ENCODE results near the gene SLC16A2. TPM values are rescaled to one million over a fixed set of nuclear protein-coding genes. Genes with fewer than 3 reads are reported as not detected.

SLC16A2 gene
- total RNA-seq, 4 donors from 2014 or later: 0.99 to 6.7 (median 2.9) TPM

DNA sequence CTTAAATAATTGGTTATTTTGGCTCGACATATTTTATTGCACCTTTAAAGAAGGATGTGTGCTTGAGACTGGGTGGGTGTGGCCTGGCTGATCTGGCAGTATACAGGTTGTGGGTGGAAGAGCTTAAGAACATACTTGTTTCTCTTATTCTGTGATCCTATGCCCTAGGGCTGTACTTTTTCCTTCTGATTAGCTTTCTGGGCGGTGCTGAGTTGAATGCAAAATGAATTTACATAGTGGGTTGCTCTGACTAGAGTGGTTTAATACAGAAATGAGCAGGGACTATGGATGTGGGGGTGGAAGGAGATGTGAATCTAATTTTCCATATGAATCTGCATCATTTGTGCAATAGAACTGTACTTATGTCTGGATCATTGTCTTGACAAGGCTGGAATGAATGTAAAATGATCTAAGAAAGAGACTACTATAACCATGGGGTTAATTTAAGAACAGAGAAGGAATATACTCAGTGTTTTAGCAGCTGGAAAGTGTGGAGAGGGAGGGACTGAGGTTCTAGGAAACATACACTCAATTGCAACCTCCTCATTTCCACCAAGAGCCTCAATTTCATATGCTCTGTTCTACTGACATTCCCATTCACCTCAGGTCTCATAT is 119.4 kb downstream of the SLC16A2 start:
- Histone ChIP-seq H3K4me1 (peaks cover 0 to 17% (median 0%) of the 10 kb centered on the region in 3 donors), H3K27me3 (no peaks in the 10 kb centered on the region), H3K27ac (no peak overlapping the region), H3K36me3 (no peaks in the 10 kb centered on the region), H3K9me3 (no peaks in the 10 kb centered on the region), H3K4me3 (no peak overlapping the region)
- DNase-seq: no peak
- 25 to 50% methylated on average over 1 to 2 of the region's 2 CpGs for WGBS, 2 donors
- intact Hi-C loops (cut with DNase I): no loop called here
- TF ChIP-seq, protein P1, sequence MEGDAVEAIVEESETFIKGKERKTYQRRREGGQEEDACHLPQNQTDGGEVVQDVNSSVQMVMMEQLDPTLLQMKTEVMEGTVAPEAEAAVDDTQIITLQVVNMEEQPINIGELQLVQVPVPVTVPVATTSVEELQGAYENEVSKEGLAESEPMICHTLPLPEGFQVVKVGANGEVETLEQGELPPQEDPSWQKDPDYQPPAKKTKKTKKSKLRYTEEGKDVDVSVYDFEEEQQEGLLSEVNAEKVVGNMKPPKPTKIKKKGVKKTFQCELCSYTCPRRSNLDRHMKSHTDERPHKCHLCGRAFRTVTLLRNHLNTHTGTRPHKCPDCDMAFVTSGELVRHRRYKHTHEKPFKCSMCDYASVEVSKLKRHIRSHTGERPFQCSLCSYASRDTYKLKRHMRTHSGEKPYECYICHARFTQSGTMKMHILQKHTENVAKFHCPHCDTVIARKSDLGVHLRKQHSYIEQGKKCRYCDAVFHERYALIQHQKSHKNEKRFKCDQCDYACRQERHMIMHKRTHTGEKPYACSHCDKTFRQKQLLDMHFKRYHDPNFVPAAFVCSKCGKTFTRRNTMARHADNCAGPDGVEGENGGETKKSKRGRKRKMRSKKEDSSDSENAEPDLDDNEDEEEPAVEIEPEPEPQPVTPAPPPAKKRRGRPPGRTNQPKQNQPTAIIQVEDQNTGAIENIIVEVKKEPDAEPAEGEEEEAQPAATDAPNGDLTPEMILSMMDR (IDR thresholded peaks at IDR 0.05): no peak
- no peak for TF ChIP-seq POLR2A (IDR thresholded peaks at IDR 0.05)

DNA sequence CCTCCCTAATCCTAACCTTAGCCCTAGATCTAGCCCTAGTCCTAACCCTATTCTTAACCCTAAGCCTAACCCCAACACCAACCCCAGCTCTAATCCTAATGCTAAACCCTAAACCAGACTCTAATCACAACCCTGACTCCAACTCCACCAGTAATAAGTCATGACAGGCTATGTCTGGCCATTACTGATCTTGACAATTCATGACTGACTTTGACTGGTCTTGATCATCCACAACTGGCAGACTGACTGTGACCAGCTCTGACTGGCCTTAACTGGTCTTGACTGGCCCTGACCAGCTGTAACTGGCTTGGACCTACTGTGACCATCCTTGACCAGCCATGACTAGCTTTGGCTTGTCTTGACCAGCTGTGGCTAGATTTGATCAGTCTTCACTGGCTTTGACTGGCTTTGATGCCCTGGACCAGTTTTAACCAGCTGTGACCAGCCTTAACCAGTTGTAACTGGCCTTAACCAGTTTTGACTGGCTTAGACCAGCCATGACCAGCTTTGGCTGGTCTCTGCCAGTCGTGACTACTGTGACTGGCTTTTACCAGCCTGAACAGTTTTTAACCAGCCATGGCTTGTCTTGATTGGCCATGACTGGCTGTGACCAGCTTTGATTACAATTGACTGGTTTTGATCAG is 124.7 kb downstream of the SLC16A2 start:
- no peak for DNase-seq
- Histone ChIP-seq H3K36me3 (no peaks in the 10 kb centered on the region), H3K27me3 (no peaks in the 10 kb centered on the region), H3K4me1 (no peaks in the 10 kb centered on the region), H3K4me3 (no peak overlapping the region), H3K9me3 (no peaks in the 10 kb centered on the region), H3K27ac (no peak overlapping the region)
- whole genome bisulfite sequencing, 2 donors: no CpG with 5 or more reads among the region's 1 CpG
- TF ChIP-seq, protein P1 (IDR thresholded peaks at IDR 0.05): no peak
- no peak for TF ChIP-seq POLR2A (IDR thresholded peaks at IDR 0.05)
- intact Hi-C loops (cut with DNase I): no loop called here

DNA sequence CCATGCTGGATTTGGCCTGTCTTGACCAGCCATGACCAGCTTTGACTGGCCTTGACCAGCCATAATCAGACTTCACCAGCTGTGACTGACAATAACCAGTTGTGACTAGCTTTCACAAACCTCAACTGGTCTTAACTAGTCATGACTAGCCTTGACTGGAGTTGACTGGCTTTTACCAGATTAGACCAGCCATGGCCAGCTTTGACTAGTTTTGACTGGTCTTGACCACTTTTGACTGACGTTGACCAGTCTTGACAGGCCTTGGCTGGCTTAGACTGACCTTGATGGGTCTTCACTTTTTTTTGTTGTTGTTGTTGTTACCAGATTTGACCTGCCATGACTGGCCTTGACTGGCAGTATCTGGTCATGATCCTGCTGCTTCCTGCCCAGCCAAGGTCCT is 125.7 kb downstream of the SLC16A2 start:
- H3K36me3 ChIP-seq: no peaks in the 10 kb centered on the region
- no peak overlapping the region for H3K4me3 ChIP-seq
- H3K9me3 ChIP-seq: no peaks in the 10 kb centered on the region
- 69 to 83% methylated on average over 1 of the region's 1 CpG for WGBS, 2 donors
- TF ChIP-seq, protein P1 (IDR thresholded peaks at IDR 0.05): no peak
- TF ChIP-seq POLR2A (IDR thresholded peaks at IDR 0.05): no peak
- no peak for DNase-seq
- H3K4me1 ChIP-seq: no peaks in the 10 kb centered on the region
- H3K27ac ChIP-seq: no peak overlapping the region
- intact Hi-C loops (cut with DNase I): no loop called here
- H3K27me3 ChIP-seq: no peaks in the 10 kb centered on the region

DNA sequence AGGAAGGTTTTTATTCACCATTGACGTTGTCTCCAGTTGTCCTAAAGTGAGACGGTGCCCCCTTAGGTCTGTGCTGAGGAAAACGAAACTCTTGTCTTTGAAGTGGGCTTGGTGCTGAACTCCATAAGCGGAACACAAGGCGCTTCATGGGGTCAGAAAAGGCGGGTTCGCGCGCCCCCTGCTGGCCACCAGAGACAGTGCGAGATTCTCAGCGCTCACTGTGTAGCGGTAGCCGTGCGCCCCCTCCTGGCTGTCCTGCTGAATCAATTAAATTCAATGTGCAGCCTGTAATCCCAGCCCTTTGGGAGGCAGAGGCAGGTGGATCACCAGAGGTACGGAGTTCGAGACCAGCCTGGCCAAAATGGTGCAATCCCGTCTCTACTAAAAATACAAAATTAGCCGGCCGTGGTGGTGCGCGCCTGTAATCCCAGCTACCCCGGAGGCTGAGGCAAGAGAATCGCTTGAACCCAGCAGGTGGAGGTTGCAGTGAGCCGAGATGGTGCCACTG is 129.1 kb downstream of the SLC16A2 start:
- DNase-seq: peak; percentile 18
- Histone ChIP-seq H3K36me3 (no peaks in the 10 kb centered on the region), H3K4me1 (no peaks in the 10 kb centered on the region), H3K27me3 (no peaks in the 10 kb centered on the region), H3K27ac (no peak overlapping the region), H3K4me3 (peak overlapping the region in 1 of 4 donors; percentile 36), H3K9me3 (no peaks in the 10 kb centered on the region)
- WGBS, 2 donors: 40% methylated on average over 12 of the region's 24 CpGs; no CpG with 5 or more reads in 1 of the 2 donors
- intact Hi-C loops (cut with DNase I): loop anchor here (10.0 kb wide), 1 partner anchor 166 kb away; no protein-coding TSS in a partner anchor
- TF ChIP-seq, protein P1 (IDR thresholded peaks at IDR 0.05): peak; percentile 90 to 99 (median 96)
- TF ChIP-seq POLR2A (IDR thresholded peaks at IDR 0.05): no peak

DNA sequence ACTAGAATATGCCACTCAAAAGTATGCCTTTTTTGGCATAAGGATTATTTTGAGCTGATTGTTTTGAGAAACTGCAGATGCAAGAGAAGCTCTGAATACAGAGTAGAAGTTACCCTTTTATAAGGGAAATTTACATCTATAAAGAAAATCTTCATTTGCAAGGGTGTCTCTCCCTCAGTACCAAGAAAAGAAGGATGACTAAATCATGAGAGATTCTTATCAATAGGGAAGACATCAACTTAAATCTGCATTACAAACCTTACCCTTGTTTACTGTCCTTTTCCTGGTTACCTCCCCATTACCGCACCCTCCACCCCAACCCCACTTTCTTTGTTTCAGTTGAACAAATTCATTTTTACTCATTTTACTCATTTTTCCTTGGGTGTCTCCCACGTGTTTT is 130.6 kb downstream of the SLC16A2 start:
- DNase-seq: no peak
- Histone ChIP-seq H3K4me3 (no peak overlapping the region), H3K9me3 (no peaks in the 10 kb centered on the region), H3K4me1 (no peaks in the 10 kb centered on the region), H3K36me3 (no peaks in the 10 kb centered on the region), H3K27me3 (no peaks in the 10 kb centered on the region), H3K27ac (no peak overlapping the region)
- intact Hi-C loops (cut with DNase I): loop anchor here (10.0 kb wide), 1 partner anchor 167 kb away; no protein-coding TSS in a partner anchor
- TF ChIP-seq, protein P1 (IDR thresholded peaks at IDR 0.05): no peak
- no peak for TF ChIP-seq POLR2A (IDR thresholded peaks at IDR 0.05)
- 38 to 47% methylated on average over 2 of the region's 2 CpGs for WGBS, 2 donors

Measured in esophagus squamous epithelium (tissue), 5 donors.